ENCODE data around the gene GRM3. TPM values are rescaled to one million over a fixed set of nuclear protein-coding genes. Genes with fewer than 3 reads are reported as not detected.

GRM3 gene
- total and polyA plus RNA-seq, 2 of the 8 experiments (the other 6 are each of a cell fraction or from before 2014, with no cell fraction given): 3.1 to 4.2 TPM

- Histone ChIP-seq H3K4me2 (ENCODE audit: insufficient read depth in 1 of 2, low read depth in 2 of 2, low read length in 2 of 2) (peak overlapping the region in 1 of 2 experiments; percentile 3; a peak in 1 of 4 replicates), H3K23ac (ENCODE audit: insufficient read length) (no peak overlapping the region), H3K4me3 (ENCODE audit: extremely low read depth in 1 of 4, insufficient read depth in 2 of 4, low read depth in 3 of 4, low read length in 4 of 4) (no peak overlapping the region), H3K9ac (replicated peaks in 1 of 4; ENCODE audit: extremely low read depth in 1 of 4, low read depth in 3 of 4, low read length in 3 of 4) (no peak overlapping the region), H4K8ac (ENCODE audit: extremely low read depth, insufficient read depth, low read length) (no peak overlapping the region), H4K20me1 (replicated peaks in 1 of 2; ENCODE audit: control insufficient read depth in 1 of 2, insufficient read depth in 2 of 2, low read length in 2 of 2) (no peaks in the 10 kb centered on the region), H2BK5ac (ENCODE audit: low read depth, low read length) (no peak overlapping the region), H3K27ac (ENCODE audit: low read depth, low read length) (no peak overlapping the region), H3K4me1 (replicated peaks in 1 of 4; ENCODE audit: control insufficient read depth in 3 of 4, insufficient read depth in 4 of 4, low read length in 3 of 4) (peaks cover 0 to 19% (median 9%) of the 10 kb centered on the region in 4 experiments; a peak in 5 of 7 replicates), H3K27me3 (replicated peaks in 1 of 4; ENCODE audit: control insufficient read depth in 3 of 4, extremely low read depth in 1 of 4, insufficient read depth in 3 of 4, low read length in 3 of 4) (no peaks in the 10 kb centered on the region), H4K91ac (replicated peaks; ENCODE audit: insufficient read length, low read length) (peak overlapping the region; percentile 2), H3K9me3 (ENCODE audit: insufficient read depth in 2 of 2, low read depth in 1 of 2, low read length in 1 of 2) (no peaks in the 10 kb centered on the region), H2BK15ac (ENCODE audit: low read length) (no peak overlapping the region), H3K14ac (ENCODE audit: insufficient read length) (no peak overlapping the region), H4K5ac (ENCODE audit: insufficient read length, low read depth, low read length) (no peak overlapping the region), H3K4ac (replicated peaks; ENCODE audit: insufficient read length, low read depth, low read length) (no peak overlapping the region), H2AFZ (ENCODE audit: low read length) (no peak overlapping the region), H3K36me3 (ENCODE audit: control insufficient read depth in 2 of 4, insufficient read depth in 4 of 4, low read length in 3 of 4) (no peaks in the 10 kb centered on the region), H2BK120ac (replicated peaks; ENCODE audit: low read depth, low read length) (no peak overlapping the region), H2AK5ac (ENCODE audit: low read depth, low read length) (no peak overlapping the region), H3K23me2 (ENCODE audit: low read depth, low read length) (no peaks in the 10 kb centered on the region), H3K79me2 (ENCODE audit: control insufficient read depth in 1 of 2, insufficient read depth in 2 of 2, low read length in 2 of 2) (no peaks in the 10 kb centered on the region), H2BK20ac (ENCODE audit: low read length) (no peak overlapping the region), H2BK12ac (ENCODE audit: low read depth, low read length) (no peak overlapping the region), H3K79me1 (ENCODE audit: low read depth, low read length) (no peaks in the 10 kb centered on the region), H3K18ac (ENCODE audit: extremely low read depth, low read length) (no peak overlapping the region), H3K56ac (replicated peaks; ENCODE audit: insufficient read length, low read depth, low read length) (no peak overlapping the region)
- DNase-seq (ENCODE audit: low read depth in 1 of 2, low spot score in 2 of 2): no peak
- no peak for TF ChIP-seq YY1 (IDR thresholded peaks at IDR 0.05; ENCODE audit: low read depth, low read length)
- TF ChIP-seq TEAD4 (IDR thresholded peaks at IDR 0.05; ENCODE audit: low read depth, low read length): 0 out of 2 replicates have a peak, but pooled peaks have one; percentile 3
- POLR2A ChIA-PET (ENCODE audit: partially characterized antibody): interaction anchor here (1.2 kb wide), 1 partner anchor 390 kb away, joined by 3 read pairs; the partner anchor contains the start of gene DMTF1
- WGBS, 2 experiments (ENCODE audit: extremely low coverage in 1 of 2, insufficient coverage in 1 of 2, insufficient read length in 1 of 2, insufficient replicate concordance in 2 of 2, low coverage in 1 of 2, low lambda C conversion rate in 2 of 2, missing lambda C conversion rate in 1 of 2): 77% methylated on average over 2 of the region's 2 CpGs; no CpG with 5 or more reads in 1 of the 2 experiments
- CTCF ChIA-PET (ENCODE audit: partially characterized antibody): interaction anchor here (1.8 to 2.3 kb wide), 2 partner anchors 30 to 53 kb away, joined by 3 to 7 read pairs; no protein-coding TSS in a partner anchor
- peak; percentile 7 for FAIRE-seq
Measured at GRCh38 chr7:86762129-86762528, 118.4 kb downstream of the GRM3 start.

Measured in H1 (cell line).